A673 (cell line): ENCODE results near the gene COPZ1.

Source experiments
- CTCF ChIP-seq: fragments of 300-800, 200-600 bp; sonication (generic); conservative IDR thresholded peaks from 2 replicates; pipeline ENCODE4 v1.5.1; 2017; ENCODE audit warnings: low read depth, mild to moderate bottlenecking, antibody characterized with exemption, low read length, moderate library complexity, mixed read lengths
- EZH2 ChIP-seq: fragments of 200-600 bp; sonication (generic); IDR thresholded peaks from 2 replicates; pipeline ENCODE4 v1.6.1; 2017; ENCODE audit warnings: borderline replicate concordance, low read depth, mild to moderate bottlenecking, mixed read lengths, antibody characterized with exemption, low read length; ENCODE audit not compliant: poor library complexity, severe bottlenecking

- no peak for TF ChIP-seq CTCF
- TF ChIP-seq EZH2: no peak
Observed at GRCh38 chr12:54374562-54375258, 49.8 kb downstream of the COPZ1 start.
